SK-N-SH (cell line): ENCODE measurements around the gene PRR22.

Experiments used
- CHD2 ChIP-seq: fragments of 150-350 bp; IDR thresholded peaks from 2 replicates; pipeline ENCODE4 v1.6.1; 2018; ENCODE audit warnings: low read length; ENCODE audit not compliant: partially characterized antibody
- EP300 ChIP-seq, 2 experiments: IDR thresholded peaks; 2 replicates each; pipeline versions ENCODE4 v1.4.0 to v1.6.1; 2012; ENCODE audit warnings: borderline replicate concordance in 1 of 2, low read depth in 1 of 2, low read length in 1 of 2
- POLR2AphosphoS5 ChIP-seq: IDR thresholded peaks from 2 replicates; pipeline ENCODE4 v1.6.1; 2012; ENCODE audit warnings: low read depth, low read length
- RAD21 ChIP-seq: IDR thresholded peaks from 2 replicates; pipeline ENCODE4 v1.6.1; 2012; ENCODE audit warnings: mild to moderate bottlenecking, low read length
- RCOR1 ChIP-seq: fragments of 150-350 bp; IDR thresholded peaks from 2 replicates; pipeline ENCODE4 v1.6.1; 2017; ENCODE audit warnings: antibody characterized with exemption, low read length
- YY1 ChIP-seq: IDR thresholded peaks from 2 replicates; pipeline ENCODE4 v1.4.0; 2012; ENCODE audit warnings: low read depth, mild to moderate bottlenecking
- TF ChIP-seq, protein P1 (sequence below): fragments of 200-600 bp; sonication (generic); IDR thresholded peaks from 2 replicates; pipeline ENCODE4 v1.6.1; 2017; ENCODE audit warnings: antibody characterized with exemption, mild to moderate bottlenecking, moderate library complexity

DNA sequence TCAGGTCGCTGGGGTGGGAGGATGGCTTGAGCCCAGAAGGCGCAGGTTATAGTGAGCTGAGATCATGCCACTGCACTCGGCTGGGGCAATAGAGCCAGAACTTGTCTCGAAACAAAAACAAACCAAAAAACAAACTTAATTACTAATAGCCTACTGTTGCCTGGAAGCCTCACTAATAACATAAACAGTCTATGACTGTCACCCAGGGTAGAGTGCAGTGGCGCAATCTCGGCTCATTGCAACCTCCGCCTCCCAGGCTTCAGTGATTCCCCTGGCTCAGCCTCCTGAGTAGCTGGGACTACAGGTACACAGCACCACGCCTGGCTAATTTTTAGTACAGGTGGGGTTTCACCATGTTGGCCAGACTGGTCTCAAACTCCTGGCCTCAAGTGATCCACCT, 46.1 kb downstream of the PRR22 start:
- TF ChIP-seq, protein P1, sequence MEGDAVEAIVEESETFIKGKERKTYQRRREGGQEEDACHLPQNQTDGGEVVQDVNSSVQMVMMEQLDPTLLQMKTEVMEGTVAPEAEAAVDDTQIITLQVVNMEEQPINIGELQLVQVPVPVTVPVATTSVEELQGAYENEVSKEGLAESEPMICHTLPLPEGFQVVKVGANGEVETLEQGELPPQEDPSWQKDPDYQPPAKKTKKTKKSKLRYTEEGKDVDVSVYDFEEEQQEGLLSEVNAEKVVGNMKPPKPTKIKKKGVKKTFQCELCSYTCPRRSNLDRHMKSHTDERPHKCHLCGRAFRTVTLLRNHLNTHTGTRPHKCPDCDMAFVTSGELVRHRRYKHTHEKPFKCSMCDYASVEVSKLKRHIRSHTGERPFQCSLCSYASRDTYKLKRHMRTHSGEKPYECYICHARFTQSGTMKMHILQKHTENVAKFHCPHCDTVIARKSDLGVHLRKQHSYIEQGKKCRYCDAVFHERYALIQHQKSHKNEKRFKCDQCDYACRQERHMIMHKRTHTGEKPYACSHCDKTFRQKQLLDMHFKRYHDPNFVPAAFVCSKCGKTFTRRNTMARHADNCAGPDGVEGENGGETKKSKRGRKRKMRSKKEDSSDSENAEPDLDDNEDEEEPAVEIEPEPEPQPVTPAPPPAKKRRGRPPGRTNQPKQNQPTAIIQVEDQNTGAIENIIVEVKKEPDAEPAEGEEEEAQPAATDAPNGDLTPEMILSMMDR: no peak
- TF ChIP-seq YY1 (no peak), EP300 (IDR thresholded peaks at IDR 0.05; ENCODE audit: borderline replicate concordance in 1 of 2, low read depth in 1 of 2, low read length in 1 of 2) (no peak), CHD2 (no peak), RAD21 (no peak), POLR2AphosphoS5 (no peak), RCOR1 (no peak)
